Tibial nerve (tissue), 4 donors: ENCODE measurements around the gene HEXD. TPM values are rescaled to one million over a fixed set of nuclear protein-coding genes. Genes with fewer than 3 reads are reported as not detected.

Source experiments
- DNase-seq, 2 donors: peaks; one replicate each; pipeline ENCODE4 v3.0.0-alpha.2; 2019; ENCODE audit warnings: low spot score in 2 of 2
- H3K27ac ChIP-seq, 4 donors: fragments of 200-600 bp; sonication (generic) in 3 of 4; one replicate each; pipeline ENCODE4 v1.5.1; 2017 to 2019; ENCODE audit warnings: mild to moderate bottlenecking in 1 of 4
- H3K27me3 ChIP-seq, 2 donors: fragments of 200-600 bp; sonication (generic) in 1 of 2; one replicate each; pipeline versions ENCODE4 v1.5.1 to v1.6.0; 2017 to 2019
- H3K36me3 ChIP-seq, 3 donors: fragments of 200-600 bp; sonication (generic); one replicate each; pipeline ENCODE4 v1.5.1; 2018 to 2019
- H3K4me1 ChIP-seq, 4 donors: fragments of 200-600 bp; sonication (generic) in 3 of 4; one replicate each; pipeline ENCODE4 v1.5.1; 2017 to 2019
- H3K4me3 ChIP-seq, 4 donors: fragments of 200-600 bp; sonication (generic) in 3 of 4; one replicate each; pipeline ENCODE4 v1.5.1; 2017 to 2019; ENCODE audit warnings: mild to moderate bottlenecking in 1 of 4, moderate library complexity in 1 of 4
- H3K9me3 ChIP-seq, 4 donors: fragments of 200-600 bp; sonication (generic) in 3 of 4; one replicate each; pipeline ENCODE4 v1.5.1; 2017 to 2019
- EP300 ChIP-seq, 2 donors: sonication (generic); formaldehyde crosslinking; IDR thresholded peaks; one replicate each; pipeline ENCODE4 v1.6.1; 2017; ENCODE audit warnings: antibody characterized with exemption in 2 of 2, mild to moderate bottlenecking in 1 of 2
- POLR2A ChIP-seq, 2 donors: fragments of 450-650 bp; IDR thresholded peaks; one replicate each; pipeline ENCODE4 v1.6.1; 2017; ENCODE audit warnings: antibody characterized with exemption in 2 of 2, mild to moderate bottlenecking in 2 of 2, moderate library complexity in 2 of 2
- WGBS, 2 donors: methylation state at CpG; one replicate each; pipeline ENCODE4 v1.1.5; 2018; 5-methylcytosine and 5-hydroxymethylcytosine counted together
- total RNA-seq, 4 donors: library from RNA; depleted of rRNA; stranded (reverse); fragments of >200 nt; gene quantifications; one replicate each; pipeline ENCODE4 v1.1.0, GENCODE V29; 2016
- TF ChIP-seq, protein P1 (sequence below), 5 experiments: fragments of 200-600 bp in 3 of 5; fragments of 450-650 bp in 2 of 5; sonication (generic) in 3 of 5; IDR thresholded peaks; one replicate each; pipeline ENCODE4 v1.5.1; 2016 to 2019; ENCODE audit warnings: antibody characterized with exemption in 5 of 5, mild to moderate bottlenecking in 3 of 5, moderate library complexity in 2 of 5

Gene HEXD
- total RNA-seq, 4 donors from 2014 or later, result 65.6 to 143 (median 95.1) TPM

GRCh38 chr17:82382933-82383255 is 35.3 kb upstream of the HEXD start:
- no peaks in the 10 kb centered on the region for H3K36me3 ChIP-seq
- H3K27ac ChIP-seq, result no peak overlapping the region
- TF ChIP-seq EP300 (IDR thresholded peaks at IDR 0.05) (no peak), POLR2A (IDR thresholded peaks at IDR 0.05) (no peak)
- TF ChIP-seq, protein P1, sequence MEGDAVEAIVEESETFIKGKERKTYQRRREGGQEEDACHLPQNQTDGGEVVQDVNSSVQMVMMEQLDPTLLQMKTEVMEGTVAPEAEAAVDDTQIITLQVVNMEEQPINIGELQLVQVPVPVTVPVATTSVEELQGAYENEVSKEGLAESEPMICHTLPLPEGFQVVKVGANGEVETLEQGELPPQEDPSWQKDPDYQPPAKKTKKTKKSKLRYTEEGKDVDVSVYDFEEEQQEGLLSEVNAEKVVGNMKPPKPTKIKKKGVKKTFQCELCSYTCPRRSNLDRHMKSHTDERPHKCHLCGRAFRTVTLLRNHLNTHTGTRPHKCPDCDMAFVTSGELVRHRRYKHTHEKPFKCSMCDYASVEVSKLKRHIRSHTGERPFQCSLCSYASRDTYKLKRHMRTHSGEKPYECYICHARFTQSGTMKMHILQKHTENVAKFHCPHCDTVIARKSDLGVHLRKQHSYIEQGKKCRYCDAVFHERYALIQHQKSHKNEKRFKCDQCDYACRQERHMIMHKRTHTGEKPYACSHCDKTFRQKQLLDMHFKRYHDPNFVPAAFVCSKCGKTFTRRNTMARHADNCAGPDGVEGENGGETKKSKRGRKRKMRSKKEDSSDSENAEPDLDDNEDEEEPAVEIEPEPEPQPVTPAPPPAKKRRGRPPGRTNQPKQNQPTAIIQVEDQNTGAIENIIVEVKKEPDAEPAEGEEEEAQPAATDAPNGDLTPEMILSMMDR (IDR thresholded peaks at IDR 0.05), result no peak
- peaks cover 0 to 39% (median 5%) of the 10 kb centered on the region in 4 donors for H3K4me1 ChIP-seq
- H3K4me3 ChIP-seq, result no peak overlapping the region
- WGBS, 2 donors, result 66 to 85% methylated on average over 9 to 10 of the region's 11 CpGs
- no peak for DNase-seq
- H3K9me3 ChIP-seq, result no peaks in the 10 kb centered on the region
- peaks cover 0 to 64% of the 10 kb centered on the region in 2 donors for H3K27me3 ChIP-seq

DNA sequence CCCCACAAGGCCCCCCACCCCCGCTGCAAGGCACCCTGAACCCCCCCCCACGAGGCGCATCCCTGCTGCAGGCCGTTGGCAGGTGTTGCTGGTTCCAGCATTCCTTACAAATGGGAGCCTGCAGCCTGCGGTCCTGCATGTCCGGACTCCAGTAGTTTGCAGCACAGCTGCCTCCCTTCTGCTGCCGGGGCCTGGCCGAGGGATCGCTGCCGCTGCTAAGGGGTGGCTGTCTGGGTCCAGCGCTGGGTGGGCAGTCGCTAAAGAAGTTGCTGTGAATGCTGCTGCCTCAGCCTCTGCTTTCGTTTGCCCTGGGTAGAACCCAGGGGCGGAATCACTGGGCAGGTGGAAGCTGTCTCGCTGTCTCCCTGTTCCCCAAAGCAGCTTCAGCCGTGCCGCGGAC is 34.7 kb upstream of the HEXD start:
- no peaks in the 10 kb centered on the region for H3K36me3 ChIP-seq
- H3K4me1 ChIP-seq, result peaks cover 0 to 39% (median 5%) of the 10 kb centered on the region in 4 donors
- H3K27me3 ChIP-seq, result peaks cover 0 to 59% of the 10 kb centered on the region in 2 donors
- no peak for DNase-seq
- WGBS, 2 donors, result 54 to 65% methylated on average over 10 of the region's 18 CpGs
- no peaks in the 10 kb centered on the region for H3K9me3 ChIP-seq
- H3K4me3 ChIP-seq, result no peak overlapping the region
- H3K27ac ChIP-seq, result no peak overlapping the region
- TF ChIP-seq POLR2A (IDR thresholded peaks at IDR 0.05), result no peak
- TF ChIP-seq EP300 (IDR thresholded peaks at IDR 0.05), result no peak
- TF ChIP-seq, protein P1 (IDR thresholded peaks at IDR 0.05), result no peak

DNA sequence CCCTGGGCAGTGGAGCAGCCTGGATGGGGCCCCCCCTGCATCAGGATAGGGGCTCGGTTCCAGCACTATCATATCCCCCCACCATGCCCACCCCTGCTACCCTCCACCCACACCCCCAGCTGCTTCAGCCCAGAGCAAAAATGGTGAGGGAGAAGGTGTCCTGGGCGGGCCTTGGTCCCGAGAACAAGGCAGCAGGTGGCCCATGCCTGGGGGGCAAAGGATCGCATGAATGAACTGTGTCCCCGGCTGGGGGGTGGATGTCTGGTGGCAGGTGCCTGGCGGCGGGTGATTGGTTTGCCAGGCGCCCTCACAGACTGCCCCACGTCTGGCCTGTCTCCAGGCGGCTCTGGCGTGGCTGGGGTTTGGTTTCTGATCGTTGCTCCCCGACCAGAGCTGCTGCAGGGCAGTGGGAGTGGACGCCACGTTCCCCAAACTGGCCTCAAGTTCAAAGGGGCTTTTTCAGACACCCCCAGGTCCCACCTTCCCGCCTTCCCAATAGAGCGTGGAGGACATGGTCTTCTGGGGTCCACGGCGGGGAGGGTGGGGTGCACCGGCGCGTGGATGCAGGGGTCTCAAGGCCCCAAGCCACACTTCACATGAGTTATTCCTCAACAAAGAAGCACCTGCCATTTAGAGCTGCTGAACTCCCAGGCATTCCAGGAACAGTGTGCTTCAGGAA is 34.0 kb upstream of the HEXD start:
- Histone ChIP-seq H3K4me3 (no peak overlapping the region), H3K27me3 (peaks cover 0 to 54% of the 10 kb centered on the region in 2 donors), H3K9me3 (no peaks in the 10 kb centered on the region), H3K4me1 (peaks cover 0 to 39% (median 5%) of the 10 kb centered on the region in 4 donors), H3K27ac (no peak overlapping the region), H3K36me3 (no peaks in the 10 kb centered on the region)
- TF ChIP-seq, protein P1 (IDR thresholded peaks at IDR 0.05), result no peak
- TF ChIP-seq POLR2A (IDR thresholded peaks at IDR 0.05) (no peak), EP300 (IDR thresholded peaks at IDR 0.05) (no peak)
- WGBS, 2 donors, result 65 to 73% methylated on average over 17 to 21 of the region's 22 CpGs
- no peak for DNase-seq

- Histone ChIP-seq H3K4me3 (no peak overlapping the region), H3K4me1 (peaks cover 0 to 39% (median 5%) of the 10 kb centered on the region in 4 donors), H3K27me3 (peaks cover 0 to 48% of the 10 kb centered on the region in 2 donors), H3K9me3 (no peaks in the 10 kb centered on the region), H3K27ac (peak overlapping the region in 1 of 4 donors; percentile 46), H3K36me3 (peaks cover 0 to 4% (median 0%) of the 10 kb centered on the region in 3 donors)
- WGBS, 2 donors, result 60% methylated on average over 23 of the region's 26 CpGs
- peak; percentile 48 to 54 for DNase-seq
- peak in 1 of 2 donors; percentile 37 for TF ChIP-seq EP300 (IDR thresholded peaks at IDR 0.05)
- TF ChIP-seq, protein P1 (IDR thresholded peaks at IDR 0.05), result no peak
Measured at GRCh38 chr17:82384730-82385481, 33.2 kb upstream of the HEXD start.
